Gastroesophageal sphincter (tissue), 3 donors: Measurements from ENCODE around the gene CHST3.

ENCODE experiments used
- CTCF ChIP-seq, 4 experiments: fragments of 200-600 bp in 2 of 4; fragments of 450-650 bp in 2 of 4; sonication (generic) in 1 of 4; IDR thresholded peaks; one replicate each; pipeline ENCODE4 v1.5.1; 2017 to 2019; ENCODE audit warnings: antibody characterized with exemption in 4 of 4, mild to moderate bottlenecking in 2 of 4, moderate library complexity in 2 of 4
- POLR2A ChIP-seq, 2 donors: fragments of 450-650 bp; IDR thresholded peaks; one replicate each; pipeline ENCODE4 v1.6.1; 2017; ENCODE audit warnings: antibody characterized with exemption in 2 of 2, mild to moderate bottlenecking in 2 of 2, moderate library complexity in 1 of 2
- POLR2AphosphoS5 ChIP-seq: sonication (generic); formaldehyde crosslinking; IDR thresholded peaks from one replicate; pipeline ENCODE4 v1.6.1; 2017; ENCODE audit warnings: antibody characterized with exemption

GRCh38 chr10:72011468-72011867 lies 47.3 kb downstream of the CHST3 start:
- no peak for TF ChIP-seq CTCF (IDR thresholded peaks at IDR 0.05)
- TF ChIP-seq POLR2AphosphoS5 = no peak
- no peak for TF ChIP-seq POLR2A (IDR thresholded peaks at IDR 0.05)
